NCI-H1436 (cell line): ENCODE measurements around the gene RHCG.

Experiments used
- DNase-seq: peaks from one replicate; lab custom pipeline; 2025; lab: John Stamatoyannopoulos, UW

RHCG gene

GRCh38 chr15:89496155-89497098 lies at the start of gene RHCG:
Gene RHCG (minus strand): TSS chr15:89496583. CDS start chr15:89496544, 39 bp downstream.
- no peak for DNase-seq

GRCh38 chr15:89543389-89543788 lies 47.0 kb upstream of the RHCG start:
- DNase-seq = no peak

- DNase-seq = no peak
These were observed 46.0 kb upstream of the RHCG start for GRCh38 chr15:89542369-89542768.

- DNase-seq = no peak
These were observed 42.6 kb upstream of the RHCG start for GRCh38 chr15:89539027-89539426.

DNA sequence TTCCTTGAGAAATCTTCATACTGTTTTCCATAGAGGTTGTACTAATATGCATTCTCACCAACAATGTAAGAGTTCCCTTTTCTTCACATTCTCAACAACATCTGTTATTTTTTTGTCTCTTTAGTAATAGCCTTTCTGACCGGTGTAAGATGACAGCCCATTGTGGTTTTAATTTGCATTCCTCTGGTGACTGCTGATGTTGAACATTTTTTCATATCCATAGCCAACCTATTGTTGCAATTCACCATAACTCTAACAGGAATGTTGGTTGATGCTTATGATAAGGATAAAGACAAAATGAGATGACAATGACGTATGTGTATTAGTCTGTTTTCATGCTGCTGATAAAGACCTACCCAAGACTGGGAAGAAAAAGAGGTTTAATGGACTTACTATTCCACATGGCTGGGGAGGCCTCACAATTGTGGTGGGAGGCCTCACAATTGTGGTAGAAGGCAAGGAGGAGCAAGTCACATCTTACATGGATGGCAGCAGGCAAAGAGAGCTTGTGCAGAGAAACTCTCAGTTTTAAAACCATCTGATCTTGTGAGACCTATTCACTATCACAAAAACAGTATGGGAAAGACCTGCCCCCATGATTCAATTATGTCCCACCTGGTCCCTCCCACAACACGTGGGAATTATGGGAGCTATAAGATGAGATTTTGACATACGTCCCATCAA lies 37.6 kb upstream of the RHCG start:
- DNase-seq = no peak

- DNase-seq = no peak
These were observed 35.6 kb upstream of the RHCG start for GRCh38 chr15:89531796-89532537.

- no peak for DNase-seq
These were observed 34.6 kb upstream of the RHCG start for GRCh38 chr15:89530976-89531375.

DNA sequence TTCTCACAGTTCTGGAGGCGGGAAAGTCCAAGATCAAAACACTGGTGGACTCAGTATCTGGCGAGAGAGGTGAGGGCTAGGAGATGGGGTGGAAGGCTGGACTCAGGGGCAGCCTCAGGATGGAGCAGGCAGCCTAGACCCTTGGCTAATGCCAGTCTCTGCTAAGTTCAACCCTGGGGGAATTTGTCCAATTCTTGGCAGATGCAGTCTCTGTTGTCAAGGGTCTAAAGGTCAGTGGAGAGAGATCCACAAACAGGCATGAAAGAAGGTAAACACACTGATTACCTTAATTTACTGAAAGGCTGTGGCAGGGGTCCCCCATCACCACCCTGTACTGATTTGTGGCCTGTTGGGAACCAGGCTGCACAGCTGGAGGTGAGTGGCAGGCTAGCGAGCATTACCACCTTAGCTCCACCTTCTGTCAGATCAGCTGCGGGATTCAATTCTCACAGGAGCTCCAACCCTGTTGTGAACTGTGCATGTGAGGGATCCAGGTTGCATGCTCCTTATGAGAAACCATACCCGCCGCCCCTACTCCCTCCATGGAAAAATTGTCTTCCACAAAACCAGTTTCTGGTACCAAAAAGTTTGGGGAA lies 32.5 kb upstream of the RHCG start:
- DNase-seq = no peak

GRCh38 chr15:89526601-89527441 lies 30.4 kb upstream of the RHCG start:
- no peak for DNase-seq

GRCh38 chr15:89526181-89526580 lies 29.8 kb upstream of the RHCG start:
- no peak for DNase-seq

DNA sequence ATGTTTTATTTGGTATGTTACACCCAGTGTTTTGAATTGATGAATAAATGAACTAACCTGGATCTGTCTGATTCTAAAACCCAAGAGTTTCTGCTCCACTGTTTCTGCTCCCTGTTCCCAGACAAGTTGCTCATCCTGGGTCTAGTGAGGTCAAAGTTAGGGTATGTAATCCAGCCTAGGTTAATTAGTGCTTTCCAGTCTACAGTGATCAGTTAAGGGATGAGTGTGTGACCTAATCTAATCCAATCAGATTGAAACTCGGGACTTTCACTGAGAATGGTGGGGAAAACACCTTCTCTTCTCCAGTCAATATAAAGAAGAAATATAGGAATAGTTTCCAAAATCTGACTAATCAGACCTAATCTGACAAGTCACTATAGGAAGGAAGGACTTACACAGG lies 27.8 kb upstream of the RHCG start:
- DNase-seq = no peak

- no peak for DNase-seq
These were observed 26.7 kb upstream of the RHCG start for GRCh38 chr15:89523101-89523500.

DNA sequence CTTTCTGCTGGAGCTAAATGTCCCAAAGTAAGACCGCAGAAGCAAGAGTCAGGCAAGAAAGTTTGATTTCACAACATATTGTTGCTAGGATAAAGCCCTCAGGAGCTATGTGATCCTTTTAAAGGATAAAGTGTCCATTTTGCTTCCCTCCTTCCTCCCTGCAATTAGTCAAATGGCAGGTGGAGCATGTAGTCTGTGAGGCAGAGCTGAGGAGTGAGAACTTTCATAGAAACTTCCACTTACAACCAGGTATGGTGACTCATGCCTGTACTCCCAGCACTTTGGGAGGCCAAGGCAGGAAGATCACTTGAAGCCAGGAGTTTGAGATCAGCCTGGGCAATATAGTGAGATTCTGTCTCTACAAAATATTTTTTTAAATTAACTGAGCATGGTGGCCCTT lies 25.2 kb upstream of the RHCG start:
- no peak for DNase-seq

- no peak for DNase-seq
These were observed 19.1 kb upstream of the RHCG start for GRCh38 chr15:89515477-89515876.

GRCh38 chr15:89514596-89515406 lies 18.4 kb upstream of the RHCG start:
- DNase-seq = no peak

- DNase-seq = no peak
These were observed 17.8 kb upstream of the RHCG start for GRCh38 chr15:89514186-89514585.

DNA sequence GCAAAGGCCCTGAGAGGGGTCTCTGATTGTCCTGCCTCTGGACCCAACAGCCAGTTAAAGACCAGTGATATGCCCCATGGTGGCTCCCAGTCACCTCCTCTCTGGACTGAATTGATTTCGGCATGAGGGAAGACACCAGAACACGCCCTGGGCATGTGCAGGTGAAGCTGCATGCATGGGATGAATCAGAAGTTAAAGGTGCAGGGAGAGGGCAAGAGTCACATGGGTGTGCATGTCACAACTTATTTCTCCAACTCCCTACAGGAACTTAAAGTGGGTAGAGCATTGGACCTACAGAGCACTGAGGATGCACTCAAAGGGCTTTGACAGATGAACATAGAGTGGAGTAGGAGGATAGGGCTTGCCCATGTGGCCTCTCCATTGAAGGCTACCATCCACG lies 16.9 kb upstream of the RHCG start:
- no peak for DNase-seq

DNA sequence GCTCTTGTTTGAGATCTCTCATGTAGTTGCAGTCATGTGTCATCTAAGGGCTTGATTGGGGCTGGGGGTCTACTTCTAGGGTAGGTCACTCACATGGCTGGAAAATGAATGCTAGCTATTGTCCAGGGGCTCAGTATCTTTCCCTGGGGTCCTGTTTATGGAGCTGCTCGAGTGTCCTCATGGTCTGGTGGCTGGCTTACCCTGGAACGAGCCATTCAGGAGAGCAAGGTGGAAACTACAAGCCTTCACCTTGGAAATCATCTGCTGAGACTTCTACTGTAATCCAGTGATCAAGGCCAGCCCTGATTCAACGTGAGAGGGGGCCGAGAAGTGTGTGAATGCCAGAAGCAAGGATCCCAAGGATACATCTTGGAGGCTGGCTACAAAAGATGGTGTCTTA lies 16.2 kb upstream of the RHCG start:
- DNase-seq = no peak

- no peak for DNase-seq
These were observed 9.8 kb upstream of the RHCG start for GRCh38 chr15:89506026-89506686.

DNA sequence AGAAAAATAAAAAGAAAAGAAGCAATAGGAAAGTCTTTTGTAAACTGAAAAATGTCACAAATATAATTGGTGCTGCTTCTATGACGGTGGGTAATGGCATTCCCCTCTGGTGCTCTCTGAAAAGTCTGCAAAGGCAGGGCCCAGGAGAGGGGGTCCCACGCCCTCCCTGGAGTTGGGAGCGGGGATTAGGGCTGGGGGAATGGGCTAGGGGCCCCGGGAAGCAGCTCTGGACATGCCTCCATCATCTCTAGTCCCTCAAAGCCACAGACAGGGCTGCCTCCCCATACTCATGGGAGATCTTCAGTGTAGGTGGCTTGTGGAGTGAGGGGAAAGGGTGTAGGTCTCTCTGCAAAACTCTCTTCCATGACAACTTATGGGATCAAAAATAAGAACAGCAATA lies 7.8 kb upstream of the RHCG start:
- no peak for DNase-seq
